Left lung (tissue), 10 donors: Measurements from ENCODE around the gene NFKB1. TPM values are rescaled to one million over a fixed set of nuclear protein-coding genes. Genes with fewer than 3 reads are reported as not detected.

ENCODE experiments used
- ATAC-seq: fragments of 200-7000 bp; cut with Tn5 transposase; one replicate; pipeline ENCODE4 v1.9.1; 2020; ENCODE audit warnings: moderate library complexity
- DNase-seq, 4 donors: peaks; one replicate each; pipeline ENCODE4 v3.0.0-alpha.2; 2013 to 2020
- H3K27ac ChIP-seq, 2 donors: fragments of 200-600 bp; sonication (generic) in 1 of 2; one replicate each; pipeline versions ENCODE4 v1.5.0 to v1.8.0; 2020 to 2021
- H3K27me3 ChIP-seq, 2 donors: fragments of 200-600 bp; sonication (generic) in 1 of 2; one replicate each; pipeline versions ENCODE4 v1.5.0 to v1.8.0; 2020 to 2021
- H3K36me3 ChIP-seq, 2 donors: fragments of 200-600 bp; sonication (generic) in 1 of 2; one replicate each; pipeline versions ENCODE4 v1.5.0 to v1.8.0; 2020 to 2021
- H3K4me1 ChIP-seq, 2 donors: fragments of 200-600 bp; one replicate each; pipeline ENCODE4 v1.8.0; 2021
- H3K4me3 ChIP-seq, 2 donors: fragments of 200-600 bp; sonication (generic) in 1 of 2; one replicate each; pipeline versions ENCODE4 v1.5.0 to v1.8.0; 2020 to 2021; ENCODE audit warnings: mild to moderate bottlenecking in 1 of 2
- H3K9me3 ChIP-seq, 2 donors: fragments of 200-600 bp; sonication (generic) in 1 of 2; one replicate each; pipeline versions ENCODE4 v1.5.0 to v1.8.0; 2020 to 2021
- intact Hi-C, 2 donors: fragments of 100-400 bp; cut with DNase I; formaldehyde crosslinking; loops; one replicate each; pipeline versions ENCODE4 v1.11.2 to v1.14.2; 2022
- polyA plus RNA-seq, 6 donors: library from polyadenylated mRNA; unstranded; fragments of 120-200 nt; gene quantifications; one replicate each; pipeline ENCODE4 v1.2.1, GENCODE V29; 2013; ENCODE audit not compliant: insufficient read length in 6 of 6
- total RNA-seq, 2 donors: library from RNA; stranded (reverse); fragmentation: NEBNext Ultra II Directional; extraction: Animal tissue kit (Norgen Biotek cat#: 25700); gene quantifications; one replicate each; pipeline ENCODE4 v1.2.1, GENCODE V29; 2021
- TF ChIP-seq, protein P1 (sequence below), 2 donors: fragments of 200-600 bp; sonication (generic) in 1 of 2; IDR thresholded peaks; one replicate each; pipeline versions ENCODE4 v1.5.0 to v1.8.0; 2021; ENCODE audit warnings: antibody characterized with exemption in 2 of 2
- donor health status: DM: no; HTN: yes; CAD: no.
- donor health status: DM: no; HTN: no; CAD: no.

NFKB1 gene
- total and polyA plus RNA-seq, 8 donors: 34.0 to 57.6 (median 39.2) TPM

DNA sequence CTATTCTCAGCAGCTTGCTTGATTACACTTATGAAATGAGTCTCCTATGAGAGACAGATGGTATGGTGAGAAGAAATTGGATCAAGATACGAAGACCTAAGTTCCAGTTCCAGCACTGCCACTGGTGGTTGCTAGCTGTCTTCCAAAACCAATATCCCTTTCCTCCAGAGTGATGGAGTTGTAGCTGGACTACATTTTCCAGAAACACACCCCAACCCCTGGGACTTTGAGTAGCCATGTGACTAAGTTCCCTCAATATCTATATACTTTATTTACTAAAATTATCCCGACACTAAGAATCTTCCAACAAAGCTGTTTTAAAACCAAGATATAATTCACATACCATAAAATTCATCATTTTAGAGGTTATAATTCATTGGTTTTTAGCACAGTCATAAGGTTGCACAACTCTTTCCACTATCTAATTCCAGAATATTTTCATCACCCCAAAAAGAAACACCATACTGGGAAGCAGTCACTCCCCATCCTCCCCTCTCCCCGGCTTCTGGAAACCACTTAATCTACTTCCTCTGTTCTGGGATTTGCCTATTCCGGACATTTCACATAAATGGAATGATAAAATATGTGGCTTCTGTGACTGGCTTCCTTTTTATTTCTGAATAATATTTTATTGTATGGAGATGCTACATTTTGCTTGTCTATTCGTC is 141.6 kb downstream of the NFKB1 start:
- H3K4me3 ChIP-seq: no peak overlapping the region
- H3K4me1 ChIP-seq: no peaks in the 10 kb centered on the region
- DNase-seq (no peak), ATAC-seq (peak; percentile 74)
- TF ChIP-seq, protein P1, sequence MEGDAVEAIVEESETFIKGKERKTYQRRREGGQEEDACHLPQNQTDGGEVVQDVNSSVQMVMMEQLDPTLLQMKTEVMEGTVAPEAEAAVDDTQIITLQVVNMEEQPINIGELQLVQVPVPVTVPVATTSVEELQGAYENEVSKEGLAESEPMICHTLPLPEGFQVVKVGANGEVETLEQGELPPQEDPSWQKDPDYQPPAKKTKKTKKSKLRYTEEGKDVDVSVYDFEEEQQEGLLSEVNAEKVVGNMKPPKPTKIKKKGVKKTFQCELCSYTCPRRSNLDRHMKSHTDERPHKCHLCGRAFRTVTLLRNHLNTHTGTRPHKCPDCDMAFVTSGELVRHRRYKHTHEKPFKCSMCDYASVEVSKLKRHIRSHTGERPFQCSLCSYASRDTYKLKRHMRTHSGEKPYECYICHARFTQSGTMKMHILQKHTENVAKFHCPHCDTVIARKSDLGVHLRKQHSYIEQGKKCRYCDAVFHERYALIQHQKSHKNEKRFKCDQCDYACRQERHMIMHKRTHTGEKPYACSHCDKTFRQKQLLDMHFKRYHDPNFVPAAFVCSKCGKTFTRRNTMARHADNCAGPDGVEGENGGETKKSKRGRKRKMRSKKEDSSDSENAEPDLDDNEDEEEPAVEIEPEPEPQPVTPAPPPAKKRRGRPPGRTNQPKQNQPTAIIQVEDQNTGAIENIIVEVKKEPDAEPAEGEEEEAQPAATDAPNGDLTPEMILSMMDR (IDR thresholded peaks at IDR 0.05): no peak
- H3K27me3 ChIP-seq: no peaks in the 10 kb centered on the region
- H3K36me3 ChIP-seq: peaks cover 0 to 40% of the 10 kb centered on the region in 2 donors
- no peaks in the 10 kb centered on the region for H3K9me3 ChIP-seq
- H3K27ac ChIP-seq: peak overlapping the region in 1 of 2 donors; percentile 40
- intact Hi-C loops: no loop called here

DNA sequence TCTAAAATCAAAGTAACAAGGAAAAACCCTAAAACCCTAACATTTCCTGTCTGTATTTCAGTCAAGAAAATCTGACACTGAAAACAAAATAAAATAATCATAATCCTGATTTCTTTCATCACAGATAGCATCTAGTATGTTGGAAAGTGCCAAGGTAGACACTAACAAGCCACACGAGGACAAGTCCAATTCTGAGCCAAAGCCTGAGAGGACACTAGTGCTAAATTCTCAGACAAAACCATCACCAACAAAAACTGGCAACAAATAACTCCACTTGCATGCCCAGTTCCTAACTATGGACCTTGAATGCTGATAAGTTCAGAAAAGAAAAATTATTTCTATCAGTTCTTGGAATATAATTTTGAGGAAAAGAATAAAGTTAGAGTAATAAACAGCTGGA is 146.0 kb downstream of the NFKB1 start:
- peaks cover 0 to 41% of the 10 kb centered on the region in 2 donors for H3K36me3 ChIP-seq
- H3K27me3 ChIP-seq: no peaks in the 10 kb centered on the region
- H3K9me3 ChIP-seq: no peaks in the 10 kb centered on the region
- H3K27ac ChIP-seq: no peak overlapping the region
- intact Hi-C loops: no loop called here
- TF ChIP-seq, protein P1 (IDR thresholded peaks at IDR 0.05): no peak
- DNase-seq (no peak), ATAC-seq (no peak)
- no peaks in the 10 kb centered on the region for H3K4me1 ChIP-seq
- no peak overlapping the region for H3K4me3 ChIP-seq

DNA sequence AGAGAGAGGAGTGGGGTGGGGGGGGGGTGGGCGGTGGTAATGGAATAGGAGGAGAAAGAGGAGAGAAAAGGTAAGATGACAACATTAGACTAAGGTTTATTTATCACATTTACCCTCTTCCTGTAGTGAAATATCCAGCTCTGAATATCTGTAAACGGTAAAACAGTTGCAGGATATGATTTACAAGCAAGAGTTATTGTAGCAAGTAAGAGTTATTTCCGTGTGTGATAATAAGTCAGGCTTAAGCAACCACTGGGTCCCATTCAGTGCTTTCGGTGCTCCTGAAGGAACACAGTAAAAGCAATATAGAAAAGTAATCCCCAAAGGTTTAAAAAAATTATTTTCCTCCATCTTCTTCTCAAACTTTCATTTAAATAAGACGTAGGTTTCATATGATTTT is 156.0 kb downstream of the NFKB1 start:
- Histone ChIP-seq H3K9me3 (no peaks in the 10 kb centered on the region), H3K27me3 (no peaks in the 10 kb centered on the region), H3K4me3 (no peak overlapping the region), H3K27ac (no peak overlapping the region), H3K36me3 (peaks cover 0 to 23% of the 10 kb centered on the region in 2 donors), H3K4me1 (no peaks in the 10 kb centered on the region)
- DNase-seq (no peak), ATAC-seq (no peak)
- intact Hi-C loops: no loop called here
- TF ChIP-seq, protein P1 (IDR thresholded peaks at IDR 0.05): no peak

DNA sequence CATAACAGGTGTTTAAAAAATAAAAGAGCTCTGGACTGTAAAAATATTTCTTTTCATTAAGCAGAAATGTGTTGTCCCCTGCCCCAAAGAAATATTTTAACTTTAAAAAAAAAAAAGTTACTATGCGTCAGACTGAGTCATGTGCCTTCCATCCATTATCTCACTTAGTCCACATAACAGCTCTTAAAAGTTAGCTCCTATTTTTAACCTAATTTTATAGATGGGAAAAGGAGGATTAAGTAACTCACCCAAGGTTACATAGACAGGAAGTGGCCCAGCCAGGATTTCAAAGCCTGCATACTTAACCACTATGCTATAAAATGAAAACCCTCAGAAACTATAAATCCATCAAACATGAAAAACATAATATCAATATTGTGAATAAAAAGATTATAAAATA is 161.9 kb downstream of the NFKB1 start:
- intact Hi-C loops: no loop called here
- Histone ChIP-seq H3K27ac (no peak overlapping the region), H3K27me3 (no peaks in the 10 kb centered on the region), H3K9me3 (no peaks in the 10 kb centered on the region), H3K4me3 (no peak overlapping the region), H3K4me1 (no peaks in the 10 kb centered on the region), H3K36me3 (peaks cover 0 to 59% of the 10 kb centered on the region in 2 donors)
- TF ChIP-seq, protein P1 (IDR thresholded peaks at IDR 0.05): no peak
- no peak for ATAC-seq
- no peak for DNase-seq

DNA sequence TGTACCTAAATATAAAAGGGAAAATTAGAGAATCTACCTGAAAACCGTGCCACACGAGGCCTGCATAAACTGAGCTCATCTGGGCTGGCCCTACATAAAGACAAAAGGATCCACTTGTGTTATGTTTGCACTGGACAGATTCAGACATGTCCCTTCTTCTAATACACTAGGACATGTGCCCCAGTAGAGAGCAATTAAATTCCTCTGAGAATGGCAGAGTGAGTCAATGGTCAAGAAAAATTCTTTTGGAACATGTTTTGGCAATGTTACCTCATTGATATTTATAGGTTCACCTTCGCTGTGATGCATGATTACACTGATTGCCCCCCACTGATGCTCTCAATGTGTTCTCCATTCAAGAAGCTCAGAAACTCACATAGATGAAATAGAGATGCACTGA is 164.4 kb downstream of the NFKB1 start:
- Histone ChIP-seq H3K9me3 (no peaks in the 10 kb centered on the region), H3K36me3 (peaks cover 0 to 74% of the 10 kb centered on the region in 2 donors), H3K27me3 (no peaks in the 10 kb centered on the region), H3K4me1 (no peaks in the 10 kb centered on the region), H3K4me3 (no peak overlapping the region), H3K27ac (no peak overlapping the region)
- intact Hi-C loops: no loop called here
- DNase-seq: no peak
- no peak for ATAC-seq
- TF ChIP-seq, protein P1 (IDR thresholded peaks at IDR 0.05): no peak

Other genes with a start within 250 kb of the NFKB1 start
- 100 to 1,000 TPM; 295 to 318 TPM for gene SLC39A8, start 155.9 kb upstream of the NFKB1 start, total RNA-seq
- 1 to 10 TPM; 4.5 to 9.5 (median 6.5) TPM for gene SLC39A8, start 155.9 kb upstream of the NFKB1 start, polyA plus RNA-seq